Hematopoietic multipotent progenitor cell treated with erythropoietin and hydrocortisone succinate and interleukin-3 and kit ligand, for 4 days (in vitro differentiated cells): Measurements from ENCODE around the gene CDX4.
"Not testable (repeated sequence)": the region's sequence is repeated elsewhere in the genome, so short reads cannot be mapped to it uniquely, and the experiment has no call there.

Experiments
- DNase-seq: peaks from one replicate; pipeline ENCODE4 v3.0.0-alpha.2; 2015

The CDX4 gene

GRCh38 chrX:73446831-73447230, at the start of gene CDX4:
CDX4 (plus strand) TSS chrX:73447053; CDS start chrX:73447254, 201 bp downstream.
- no peak for DNase-seq

GRCh38 chrX:73398185-73398914, 48.5 kb upstream of the CDX4 start:
- no peak for DNase-seq

GRCh38 chrX:73400136-73400748, 46.6 kb upstream of the CDX4 start:
- DNase-seq, result no peak

GRCh38 chrX:73401591-73402266, 45.1 kb upstream of the CDX4 start:
- DNase-seq, result no peak

- no peak for DNase-seq
Measured at GRCh38 chrX:73412930-73413329, 33.9 kb upstream of the CDX4 start.

GRCh38 chrX:73447311-73447794, 500 bp downstream of the CDX4 start:
- DNase-seq, result peak; percentile 0

- DNase-seq, result no peak
Measured at GRCh38 chrX:73448379-73448778, 1.5 kb downstream of the CDX4 start.

GRCh38 chrX:73455171-73455570, 8.3 kb downstream of the CDX4 start:
- no peak for DNase-seq

GRCh38 chrX:73457306-73457705, 10.5 kb downstream of the CDX4 start:
- no peak for DNase-seq

- no peak for DNase-seq
Measured at GRCh38 chrX:73468376-73468775, 21.5 kb downstream of the CDX4 start.

- peak; percentile 7 for DNase-seq
Measured at GRCh38 chrX:73478961-73479360, 32.1 kb downstream of the CDX4 start.

GRCh38 chrX:73481521-73481920, 34.7 kb downstream of the CDX4 start:
- no peak for DNase-seq

GRCh38 chrX:73490661-73491060, 43.8 kb downstream of the CDX4 start:
- no peak for DNase-seq

GRCh38 chrX:73492178-73492577, 45.3 kb downstream of the CDX4 start:
- not testable (repeated sequence) for DNase-seq
